Activated CD4-positive, alpha-beta T cell treated with anti-CD3 and anti-CD28 coated beads for 36 hours (primary cell): ENCODE measurements around the gene IVD. TPM values are rescaled to one million over a fixed set of nuclear protein-coding genes. Genes with fewer than 3 reads are reported as not detected.

Source experiments
- ATAC-seq: fragments of 200-7000 bp; cut with Tn5 transposase; one replicate; pipeline ENCODE4 v1.10.0; 2021; ENCODE audit warnings: mild to moderate bottlenecking, moderate library complexity
- CTCF ChIA-PET: fragments of 350-600 bp; sonication (Branson Sonifier 250); formaldehyde crosslinking; loops from one replicate; lab custom pipeline; 2021; ENCODE audit warnings: antibody characterized with exemption; lab: Charles Lee
- POLR2A ChIA-PET: fragments of 350-600 bp; sonication (Branson Sonifier 250); formaldehyde crosslinking; loops from one replicate; lab custom pipeline; 2021; ENCODE audit warnings: antibody characterized with exemption, inconsistent platforms; lab: Charles Lee
- DNase-seq: peaks from one replicate; pipeline ENCODE4 v3.0.0-alpha.2; 2020
- H3K27ac Mint-ChIP-seq: one replicate; pipeline ENCODE4 v1.8.0; 2021; ENCODE audit warnings: mixed read lengths
- H3K27me3 Mint-ChIP-seq: one replicate; pipeline ENCODE4 v1.8.0; 2021; ENCODE audit warnings: mixed read lengths
- H3K36me3 Mint-ChIP-seq: one replicate; pipeline ENCODE4 v1.8.0; 2021; ENCODE audit warnings: low read depth, mixed read lengths
- H3K4me1 Mint-ChIP-seq: one replicate; pipeline ENCODE4 v1.8.0; 2021; ENCODE audit warnings: mixed read lengths
- H3K4me3 Mint-ChIP-seq: one replicate; pipeline ENCODE4 v1.8.0; 2021; ENCODE audit warnings: mild to moderate bottlenecking, moderate library complexity, mixed read lengths
- H3K9me3 Mint-ChIP-seq: one replicate; pipeline ENCODE4 v1.8.0; 2021; ENCODE audit warnings: low read depth, mixed read lengths
- intact Hi-C, 2 experiments: fragments of 100-400 bp; cut with DNase I in 1 of 2; cut with micrococcal nuclease in 1 of 2; formaldehyde crosslinking; loops; one replicate each; pipeline versions ENCODE4 v1.14.2 to v1.15.1; 2022 to 2024; cut with DNase I, micrococcal nuclease
- total RNA-seq, 2 experiments: library from RNA; stranded (reverse); gene quantifications; one replicate each; pipeline ENCODE4 v1.2.3, GENCODE V29; 2021

The IVD gene
- total RNA-seq, 2 experiments from 2014 or later: 30.8 to 46.2 TPM

- intact Hi-C loops: no loop called here
Measured at GRCh38 chr15:40429068-40429710, 23.6 kb downstream of the IVD start.

DNA sequence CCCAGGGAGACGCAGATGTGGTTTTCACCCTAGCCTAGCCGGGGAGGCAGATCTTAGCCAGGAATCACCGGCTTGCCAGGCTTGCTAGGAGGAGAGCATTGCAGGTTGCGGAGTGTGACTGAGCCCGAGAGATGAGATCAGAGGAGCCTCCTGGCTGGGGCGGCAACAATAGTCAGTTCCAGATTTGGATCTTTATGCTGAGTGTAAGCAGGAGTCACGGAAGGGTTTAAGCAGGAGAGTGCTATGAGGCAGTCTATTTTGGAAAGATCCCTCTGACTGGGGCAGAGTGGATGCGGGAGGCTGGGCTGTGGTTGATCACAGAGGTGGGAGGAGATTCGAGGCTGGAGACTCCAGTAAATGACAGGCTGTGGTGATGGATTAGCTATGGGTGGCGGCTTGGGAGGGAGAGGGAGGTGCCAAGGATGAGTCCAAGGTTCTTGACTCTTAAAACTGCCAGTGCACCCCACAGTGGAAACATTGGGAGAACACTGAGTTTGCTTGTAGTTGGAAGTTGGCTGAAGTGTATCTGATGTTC, 24.7 kb downstream of the IVD start:
- CTCF ChIA-PET: interaction anchor here (0.6 to 1.2 kb wide), 4 partner anchors 8 to 429 kb away, joined by 3 to 4 read pairs (median 4); partner anchors contain the start of gene PLCB2
- intact Hi-C loops: no loop called here
- no peak overlapping the region for H3K4me3 Mint-ChIP-seq
- no peaks in the 10 kb centered on the region for H3K36me3 Mint-ChIP-seq
- POLR2A ChIA-PET: interaction anchor here (0.6 kb wide), 1 partner anchor 164 kb away, joined by 3 read pairs; no protein-coding TSS in a partner anchor
- no peak overlapping the region for H3K27ac Mint-ChIP-seq
- no peaks in the 10 kb centered on the region for H3K4me1 Mint-ChIP-seq
- DNase-seq (no peak), ATAC-seq (no peak)
- no peaks in the 10 kb centered on the region for H3K9me3 Mint-ChIP-seq
- peaks cover 2% of the 10 kb centered on the region for H3K27me3 Mint-ChIP-seq

More at GRCh38 chr15:40429068-40429710, 23.6 kb downstream of the IVD start:
- ATAC-seq (no peak), DNase-seq (no peak)
- ChIA-PET CTCF (interaction anchor here (0.5 to 1.1 kb wide), 4 partner anchors 24 to 104 kb away, joined by 3 to 4 read pairs (median 3); partner anchors contain the start of genes CCDC9B and IVD), POLR2A (no interaction called here)
- Mint-ChIP-seq H3K9me3 (no peaks in the 10 kb centered on the region), H3K36me3 (no peaks in the 10 kb centered on the region), H3K4me1 (no peaks in the 10 kb centered on the region), H3K27me3 (no peaks in the 10 kb centered on the region), H3K27ac (no peak overlapping the region), H3K4me3 (no peak overlapping the region)

DNA sequence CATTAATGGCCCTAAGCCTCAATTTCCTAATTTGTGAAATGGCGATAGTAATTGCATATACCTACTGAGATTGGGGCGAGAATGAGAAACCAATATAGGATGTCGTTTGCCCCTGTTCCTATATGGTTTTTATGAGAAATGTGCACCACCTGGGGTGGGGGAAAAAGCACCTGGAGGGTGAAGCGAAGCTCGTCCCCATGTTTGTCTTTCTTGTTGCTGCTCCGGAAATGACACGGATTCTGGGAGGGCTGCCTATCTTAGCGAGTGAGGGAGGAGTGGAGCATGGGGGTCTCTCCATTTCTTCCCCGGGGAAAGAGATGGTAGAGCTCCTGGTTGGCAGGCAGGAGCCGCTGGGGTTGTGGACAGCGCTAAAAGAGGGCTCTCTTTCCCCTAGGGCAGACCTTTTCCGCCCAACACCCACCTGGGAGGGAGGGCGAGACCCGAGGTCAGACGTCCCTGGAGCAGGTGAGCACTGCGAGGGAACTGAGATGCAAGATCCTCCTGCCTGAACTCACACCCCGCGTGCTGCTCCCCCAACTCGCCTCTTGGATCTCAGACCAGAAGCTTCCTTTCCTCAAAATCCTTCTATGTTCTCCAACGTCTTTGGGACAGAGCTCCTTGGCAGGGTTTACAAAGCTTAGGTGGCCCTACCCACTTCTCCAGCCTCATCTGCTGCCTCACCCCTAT, 29.6 kb downstream of the IVD start:
- H3K9me3 Mint-ChIP-seq: no peaks in the 10 kb centered on the region
- ChIA-PET POLR2A (no interaction called here), CTCF (interaction anchor here (0.6 to 1.3 kb wide), 4 partner anchors 52 to 156 kb away, joined by 3 read pairs; no protein-coding TSS in a partner anchor)
- H3K36me3 Mint-ChIP-seq: no peaks in the 10 kb centered on the region
- ATAC-seq (no peak), DNase-seq (no peak)
- peaks cover 24% of the 10 kb centered on the region for H3K4me1 Mint-ChIP-seq
- no peak overlapping the region for H3K4me3 Mint-ChIP-seq
- no peak overlapping the region for H3K27ac Mint-ChIP-seq
- peaks cover 35% of the 10 kb centered on the region for H3K27me3 Mint-ChIP-seq
- intact Hi-C loops: no loop called here

- ChIA-PET CTCF (interaction anchor here (0.6 to 1.3 kb wide), 4 partner anchors 53 to 156 kb away, joined by 3 read pairs; no protein-coding TSS in a partner anchor), POLR2A (no interaction called here)
- peak overlapping the region; percentile 16 for H3K4me3 Mint-ChIP-seq
- H3K9me3 Mint-ChIP-seq: no peaks in the 10 kb centered on the region
- intact Hi-C loops: no loop called here
- peaks cover 25% of the 10 kb centered on the region for H3K4me1 Mint-ChIP-seq
- DNase-seq (no peak), ATAC-seq (no peak)
- H3K27ac Mint-ChIP-seq: no peak overlapping the region
- peaks cover 35% of the 10 kb centered on the region for H3K27me3 Mint-ChIP-seq
- H3K36me3 Mint-ChIP-seq: no peaks in the 10 kb centered on the region
Measured at GRCh38 chr15:40435710-40436089, 30.1 kb downstream of the IVD start.

DNA sequence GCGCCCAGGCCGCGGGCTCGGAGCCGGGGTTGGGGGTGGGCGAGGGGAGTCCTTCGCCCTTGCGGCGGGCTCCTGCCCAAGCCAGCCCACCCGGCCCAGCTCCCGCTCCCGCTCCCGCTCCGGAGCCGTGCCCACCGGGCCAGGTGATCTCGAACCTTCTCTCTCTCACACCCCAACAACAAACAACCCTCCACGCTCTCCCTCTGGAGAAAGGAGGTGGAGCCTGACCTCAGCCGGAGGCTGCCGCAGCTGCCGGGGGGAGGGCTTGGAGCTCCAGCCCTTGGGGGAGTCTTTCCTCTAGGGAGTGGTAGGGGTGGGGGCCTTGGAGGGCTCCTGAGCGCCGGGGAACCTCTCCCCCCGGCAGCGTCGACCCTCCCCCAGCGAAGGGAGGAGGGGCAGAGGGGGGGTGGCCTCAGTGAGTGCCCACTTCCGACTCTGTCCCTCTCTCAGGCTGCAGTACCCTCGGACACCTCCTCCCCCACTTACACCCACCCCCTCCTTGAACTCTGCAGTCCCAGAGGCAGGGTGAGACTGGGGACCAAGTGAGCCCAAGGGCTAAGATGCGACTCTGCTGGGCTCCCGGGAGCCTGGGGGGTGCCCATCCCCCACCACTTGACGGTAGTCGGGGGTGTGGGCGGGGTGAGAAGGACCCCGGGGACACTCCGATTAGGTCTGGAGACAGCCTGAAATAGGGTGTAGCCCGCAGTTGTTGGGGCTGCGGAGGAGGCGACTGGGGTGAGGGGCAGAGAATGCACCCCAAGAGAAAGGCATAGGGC, 30.7 kb downstream of the IVD start:
- no peaks in the 10 kb centered on the region for H3K36me3 Mint-ChIP-seq
- peaks cover 35% of the 10 kb centered on the region for H3K27me3 Mint-ChIP-seq
- CTCF ChIA-PET: interaction anchor here (0.7 to 1.6 kb wide), 4 partner anchors 65 to 99 kb away, joined by 3 to 9 read pairs (median 3); no protein-coding TSS in a partner anchor
- ATAC-seq (no peak), DNase-seq (peak; percentile 33)
- H3K4me1 Mint-ChIP-seq: peaks cover 25% of the 10 kb centered on the region
- peak overlapping the region; percentile 48 for H3K4me3 Mint-ChIP-seq
- no peaks in the 10 kb centered on the region for H3K9me3 Mint-ChIP-seq
- H3K27ac Mint-ChIP-seq: no peak overlapping the region
- intact Hi-C loops: no loop called here
- POLR2A ChIA-PET: interaction anchor here (0.6 kb wide), 2 partner anchors 27 to 153 kb away, joined by 9 to 10 read pairs; no protein-coding TSS in a partner anchor

DNA sequence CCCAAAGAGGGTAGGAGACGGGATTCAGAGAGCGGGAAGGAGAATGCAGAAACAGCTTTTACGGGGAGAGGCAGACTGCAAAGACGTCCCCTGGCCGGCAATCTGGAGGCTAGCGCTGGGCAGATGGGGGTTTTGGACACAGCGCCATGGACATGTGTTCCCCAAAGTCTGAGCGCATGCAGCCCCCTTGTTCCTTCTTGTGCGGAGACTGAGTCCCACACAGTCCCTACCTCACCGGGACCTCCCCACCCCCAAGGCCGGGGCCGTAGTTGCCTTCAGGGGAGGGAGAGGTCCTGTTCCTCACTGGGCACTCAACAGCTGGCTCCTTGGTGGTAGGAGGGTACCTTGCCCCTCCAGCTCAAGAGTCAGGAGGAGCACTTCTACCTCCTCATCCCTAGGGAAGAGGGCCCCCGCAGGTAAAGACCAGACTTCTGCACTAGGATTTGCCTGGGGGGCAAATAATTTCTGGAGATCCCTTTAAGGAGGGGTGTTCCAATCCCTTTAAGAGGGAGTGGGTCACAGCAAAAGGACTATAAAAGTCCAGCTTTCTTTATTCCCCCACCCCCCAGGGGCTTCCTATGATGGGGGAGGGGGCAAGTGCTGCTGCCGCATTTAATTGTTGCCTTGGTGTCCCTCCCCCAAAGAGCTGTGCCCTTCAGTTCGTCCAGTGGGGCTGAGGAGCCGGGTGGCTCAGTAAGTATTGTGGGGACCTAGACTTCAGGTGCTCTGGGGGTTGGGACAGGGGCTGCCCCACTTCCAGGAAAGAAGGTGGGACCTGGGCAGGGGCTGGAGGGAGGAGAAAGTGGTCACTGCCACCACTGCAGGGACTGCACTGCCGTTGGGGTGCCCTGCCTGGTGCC, 31.5 kb downstream of the IVD start:
- intact Hi-C loops: no loop called here
- Mint-ChIP-seq H3K36me3 (no peaks in the 10 kb centered on the region), H3K9me3 (no peaks in the 10 kb centered on the region), H3K27ac (no peak overlapping the region), H3K27me3 (peaks cover 35% of the 10 kb centered on the region), H3K4me3 (peak overlapping the region; percentile 30), H3K4me1 (peaks cover 25% of the 10 kb centered on the region)
- POLR2A ChIA-PET: interaction anchor here (0.6 kb wide), 1 partner anchor 153 kb away, joined by 9 read pairs; no protein-coding TSS in a partner anchor
- CTCF ChIA-PET: interaction anchor here (1.6 kb wide), 1 partner anchor 93 kb away, joined by 9 read pairs; no protein-coding TSS in a partner anchor
- DNase-seq: no peak
- no peak for ATAC-seq

DNA sequence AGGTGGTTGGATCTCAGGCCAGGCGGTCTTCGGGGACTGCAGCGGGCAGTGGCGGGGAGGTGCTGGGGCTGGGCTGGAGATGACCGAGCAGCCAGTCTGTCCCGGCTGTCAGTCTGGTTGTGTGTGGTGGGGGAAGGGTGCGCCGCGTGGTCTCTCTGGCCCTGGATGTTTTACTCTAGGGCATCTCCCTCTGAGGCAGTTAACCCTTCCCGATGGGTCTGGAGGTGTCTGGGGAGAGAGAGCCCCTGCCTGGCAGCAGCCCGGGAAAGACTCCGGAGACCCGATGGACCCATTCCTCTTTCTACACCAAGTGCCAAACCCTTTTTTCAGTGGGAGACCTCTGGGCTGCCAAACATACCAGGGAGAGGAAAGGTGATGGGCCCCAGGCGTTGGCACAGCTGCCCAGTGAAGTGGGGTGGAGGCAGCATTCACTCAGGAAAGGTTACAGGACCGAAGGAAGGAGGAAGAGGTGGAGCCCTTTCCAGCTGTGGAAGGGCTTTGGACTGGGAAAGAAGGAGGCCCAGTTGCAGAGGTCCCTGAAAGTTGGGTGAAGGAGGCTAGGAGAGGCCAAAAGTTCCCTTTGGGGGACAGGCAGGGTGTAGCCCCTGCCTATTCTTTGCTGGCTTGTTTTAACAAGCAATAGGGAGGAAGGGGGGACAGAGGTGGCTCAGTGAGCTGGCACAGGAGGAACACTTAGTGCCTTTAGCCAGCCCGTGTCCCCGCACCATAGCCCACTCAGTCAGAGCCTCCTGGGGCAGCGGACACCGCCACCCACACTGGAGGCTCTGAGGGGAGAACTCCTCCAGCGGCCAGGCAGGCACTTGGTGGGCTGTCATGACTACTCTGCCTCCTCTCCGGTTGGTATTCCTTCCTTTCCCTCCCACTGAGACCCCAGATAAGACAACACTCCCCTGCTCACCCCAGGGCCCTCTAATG, 32.4 kb downstream of the IVD start:
- H3K36me3 Mint-ChIP-seq: no peaks in the 10 kb centered on the region
- peaks cover 33% of the 10 kb centered on the region for H3K4me1 Mint-ChIP-seq
- no peak for DNase-seq
- no peak for ATAC-seq
- intact Hi-C loops: no loop called here
- ChIA-PET CTCF (interaction anchor here (1.5 to 1.6 kb wide), 3 partner anchors 16 to 130 kb away, joined by 3 to 6 read pairs (median 6); partner anchors contain the start of gene PLCB2), POLR2A (no interaction called here)
- no peak overlapping the region for H3K4me3 Mint-ChIP-seq
- no peaks in the 10 kb centered on the region for H3K9me3 Mint-ChIP-seq
- peaks cover 35% of the 10 kb centered on the region for H3K27me3 Mint-ChIP-seq
- no peak overlapping the region for H3K27ac Mint-ChIP-seq

- CTCF ChIA-PET: interaction anchor here (1.5 to 2.2 kb wide), 4 partner anchors 12 to 131 kb away, joined by 3 to 8 read pairs (median 6); partner anchors contain the start of gene PLCB2
- intact Hi-C loops: no loop called here
- POLR2A ChIA-PET: no interaction called here
- Mint-ChIP-seq H3K9me3 (no peaks in the 10 kb centered on the region), H3K4me3 (no peak overlapping the region), H3K27me3 (peaks cover 35% of the 10 kb centered on the region), H3K4me1 (peaks cover 40% of the 10 kb centered on the region), H3K27ac (no peak overlapping the region), H3K36me3 (no peaks in the 10 kb centered on the region)
- no peak for DNase-seq
- no peak for ATAC-seq
Measured at GRCh38 chr15:40438712-40439111, 33.1 kb downstream of the IVD start.

GRCh38 chr15:40439461-40439959, 33.9 kb downstream of the IVD start:
- peaks cover 35% of the 10 kb centered on the region for H3K27me3 Mint-ChIP-seq
- no peak for ATAC-seq
- no peak overlapping the region for H3K27ac Mint-ChIP-seq
- peaks cover 48% of the 10 kb centered on the region for H3K4me1 Mint-ChIP-seq
- CTCF ChIA-PET: interaction anchor here (0.8 to 2.4 kb wide), 14 partner anchors 11 to 222 kb away, joined by 3 to 12 read pairs (median 4); partner anchors contain the start of genes IVD, KNSTRN and PLCB2
- peak; percentile 29 for DNase-seq
- POLR2A ChIA-PET: interaction anchor here (0.9 kb wide), 1 partner anchor 31 kb away, joined by 3 read pairs; the partner anchor contains the start of gene CHST14
- H3K9me3 Mint-ChIP-seq: no peaks in the 10 kb centered on the region
- H3K36me3 Mint-ChIP-seq: no peaks in the 10 kb centered on the region
- H3K4me3 Mint-ChIP-seq: peak overlapping the region; percentile 79
- intact Hi-C loops: no loop called here
